Measurements from ENCODE around the gene PRR22.
"Not testable (repeated sequence)": the region's sequence is repeated elsewhere in the genome, so short reads cannot be mapped to it uniquely, and the experiment has no call there.

Gene PRR22

DNA sequence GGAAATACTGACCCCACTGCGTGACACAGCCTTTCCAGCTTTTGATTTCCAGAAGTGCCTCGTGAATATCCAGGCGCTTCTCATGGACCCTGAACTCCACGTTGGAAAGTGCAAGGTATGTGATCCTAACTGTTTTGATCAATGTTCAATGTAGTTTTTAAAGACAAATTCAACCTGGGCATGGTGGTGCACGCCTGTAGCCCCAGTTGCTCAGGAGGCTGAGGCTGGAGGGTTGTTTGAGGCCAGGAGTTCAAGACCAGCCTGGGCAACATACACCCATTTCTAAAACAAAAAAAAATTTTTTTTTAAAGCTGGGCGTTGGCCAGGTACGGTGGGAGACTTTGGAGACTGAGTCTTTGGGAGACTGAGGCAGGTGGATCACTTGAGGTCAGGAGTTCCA, 32.8 kb downstream of the PRR22 start:
- DNase-seq (ENCODE audit: low spot score), result no peak

DNA sequence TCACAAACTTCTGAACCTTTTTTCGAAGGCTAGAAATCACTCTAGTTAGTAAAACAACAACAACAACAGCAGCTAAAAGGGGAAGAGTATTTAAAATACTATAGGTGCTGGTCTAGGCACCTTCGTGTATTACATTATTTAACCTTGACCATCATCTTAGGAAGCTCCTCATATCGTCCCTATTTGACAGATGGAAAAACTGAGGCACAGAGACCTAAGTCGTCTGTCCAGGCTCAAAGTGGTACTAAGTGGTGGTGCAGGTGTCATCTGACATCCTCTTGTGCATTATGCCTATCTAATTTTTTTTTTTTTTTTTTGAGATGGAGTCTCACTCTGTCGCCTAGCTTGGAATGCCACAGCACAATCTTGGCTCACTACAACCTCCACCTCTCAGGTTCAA, 35.0 kb downstream of the PRR22 start:
- DNase-seq (ENCODE audit: low spot score), result no peak

DNA sequence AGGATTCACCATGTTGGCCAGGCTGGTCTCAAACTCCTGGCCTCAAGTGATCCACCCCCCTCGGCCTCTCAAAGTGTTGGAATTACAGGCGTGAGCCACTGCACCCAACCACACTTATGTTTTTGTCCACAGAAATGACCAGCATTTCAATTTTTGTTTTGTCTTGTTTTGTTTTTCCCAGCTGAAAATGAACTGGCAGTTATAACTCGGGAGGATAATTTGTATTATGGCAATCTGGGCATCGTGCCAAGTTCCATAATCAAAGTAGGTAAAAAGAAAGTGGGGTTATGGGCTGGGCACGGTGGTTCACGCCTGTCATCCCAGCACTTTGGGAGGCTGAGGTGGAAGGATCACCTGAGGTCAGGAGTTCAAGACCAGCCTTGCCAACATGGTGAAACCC, 35.6 kb downstream of the PRR22 start:
- DNase-seq (ENCODE audit: low spot score), result not testable (repeated sequence)

DNA sequence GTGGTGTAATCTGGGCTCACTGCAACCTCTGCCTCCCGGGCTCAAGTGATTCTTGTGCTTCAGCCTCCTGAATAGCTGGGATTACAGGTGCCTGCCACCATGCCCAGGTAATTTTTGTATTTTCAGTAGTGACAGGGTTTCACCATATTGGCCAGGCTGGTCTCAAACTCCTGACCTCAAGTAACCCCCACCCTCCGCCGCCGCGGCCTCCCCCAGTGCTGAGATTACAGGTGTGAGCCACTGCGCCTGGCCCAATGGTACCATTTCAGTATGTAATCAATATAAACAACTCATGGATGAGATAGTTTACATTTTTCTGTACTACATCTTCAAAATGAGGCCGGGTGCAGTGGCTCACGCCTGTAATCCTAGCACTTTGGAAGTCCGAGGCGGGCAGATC, 39.5 kb downstream of the PRR22 start:
- not testable (repeated sequence) for DNase-seq (ENCODE audit: low spot score)

DNA sequence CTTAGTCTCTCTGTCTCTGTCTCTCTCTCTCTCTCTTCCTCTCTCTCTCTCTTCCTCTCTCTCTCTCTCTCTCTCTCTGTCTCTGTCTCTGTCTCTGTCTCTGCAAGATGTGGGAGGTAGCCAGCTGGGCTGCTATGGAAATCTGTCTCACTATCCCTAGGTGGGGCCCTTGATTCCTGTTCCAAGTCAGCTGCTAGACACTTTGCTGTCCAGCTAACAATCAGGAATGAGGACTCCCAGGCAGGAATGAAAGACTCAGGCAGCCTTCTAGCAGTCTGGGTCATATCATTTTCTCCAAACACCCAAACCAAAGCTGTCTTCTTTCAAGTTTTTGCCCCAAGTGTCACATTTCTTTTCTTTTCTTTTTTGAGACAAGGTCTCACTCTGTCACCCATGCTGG, 40.9 kb downstream of the PRR22 start:
- no peak for DNase-seq (ENCODE audit: low spot score)

DNA sequence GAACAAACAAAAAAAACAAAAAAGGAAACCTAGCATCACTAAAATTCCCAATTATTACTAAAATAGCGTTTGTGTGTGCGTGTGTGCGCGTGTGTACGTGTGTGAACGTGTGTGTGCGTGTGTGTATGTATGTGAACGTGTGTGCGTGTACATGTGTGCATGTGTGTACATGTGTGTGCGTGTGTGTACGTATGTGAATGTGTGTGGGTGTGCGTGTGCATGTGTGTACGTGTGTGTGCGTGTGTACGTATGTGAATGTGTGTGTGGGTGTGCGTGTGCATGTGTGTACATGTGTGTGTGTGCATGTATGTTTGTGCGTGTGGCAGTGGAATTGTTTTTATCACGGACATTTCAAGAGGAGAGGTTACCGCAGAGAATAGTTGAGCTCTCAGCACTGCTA, 42.5 kb downstream of the PRR22 start:
- DNase-seq (ENCODE audit: low spot score), result no peak

DNA sequence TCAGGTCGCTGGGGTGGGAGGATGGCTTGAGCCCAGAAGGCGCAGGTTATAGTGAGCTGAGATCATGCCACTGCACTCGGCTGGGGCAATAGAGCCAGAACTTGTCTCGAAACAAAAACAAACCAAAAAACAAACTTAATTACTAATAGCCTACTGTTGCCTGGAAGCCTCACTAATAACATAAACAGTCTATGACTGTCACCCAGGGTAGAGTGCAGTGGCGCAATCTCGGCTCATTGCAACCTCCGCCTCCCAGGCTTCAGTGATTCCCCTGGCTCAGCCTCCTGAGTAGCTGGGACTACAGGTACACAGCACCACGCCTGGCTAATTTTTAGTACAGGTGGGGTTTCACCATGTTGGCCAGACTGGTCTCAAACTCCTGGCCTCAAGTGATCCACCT, 46.1 kb downstream of the PRR22 start:
- DNase-seq (ENCODE audit: low spot score), result no peak

DNA sequence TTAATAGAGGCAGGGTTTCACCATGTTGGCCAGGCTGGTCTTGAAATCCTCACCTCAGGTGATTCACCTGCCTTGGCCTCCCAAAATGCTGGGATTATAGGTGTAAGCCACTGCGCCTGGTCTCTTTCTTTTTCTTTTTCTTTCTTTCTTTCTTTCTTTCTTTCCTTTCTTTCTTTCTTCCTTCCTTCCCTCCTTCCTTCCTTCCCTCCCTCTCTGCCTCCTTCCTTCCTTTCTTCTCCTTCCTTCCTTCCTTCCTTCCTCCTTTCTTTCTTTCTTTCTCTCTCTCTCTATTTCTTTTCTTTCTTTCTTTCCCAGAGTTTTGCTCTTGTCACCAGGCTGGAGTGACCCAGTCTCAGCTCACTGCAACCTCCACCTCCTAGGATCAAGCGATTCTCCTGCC, 51.4 kb downstream of the PRR22 start:
- not testable (repeated sequence) for DNase-seq (ENCODE audit: low spot score)
